RWPE2 (cell line): ENCODE measurements around the gene LIN37.

Source experiments
- ATAC-seq: fragments of 200-7000 bp; cut with Tn5 transposase; 3 replicates; pipeline ENCODE4 v1.9.1; 2021; ENCODE audit warnings: low read depth
- DNase-seq: peaks from one replicate; pipeline ENCODE4 v3.0.0-alpha.2; 2020; ENCODE audit warnings: low spot score
- H3K27ac ChIP-seq: fragments of 450-650 bp; 2 replicates; pipeline ENCODE4 v1.5.1; 2017; ENCODE audit warnings: mild to moderate bottlenecking; ENCODE audit not compliant: poor library complexity, severe bottlenecking
- H3K27me3 ChIP-seq: fragments of 250-450 bp; sonication (Bioruptor Pico); 2 replicates; pipeline ENCODE4 v1.5.1; 2021; ENCODE audit warnings: mild to moderate bottlenecking, moderate library complexity; ENCODE audit not compliant: insufficient read depth, poor library complexity, severe bottlenecking
- H3K36me3 ChIP-seq: fragments of 250-450 bp; sonication (Bioruptor Pico); 2 replicates; pipeline ENCODE4 v1.5.1; 2020; ENCODE audit warnings: low read depth, mild to moderate bottlenecking, moderate library complexity
- H3K4me1 ChIP-seq: fragments of 250-450 bp; sonication (Bioruptor Pico); 2 replicates; pipeline ENCODE4 v1.5.1; 2021; ENCODE audit warnings: mild to moderate bottlenecking, moderate library complexity; ENCODE audit not compliant: insufficient read depth, poor library complexity, severe bottlenecking
- H3K4me3 ChIP-seq: fragments of 250-450 bp; sonication (Bioruptor Pico); 2 replicates; pipeline ENCODE4 v1.5.1; 2021; ENCODE audit warnings: mild to moderate bottlenecking, moderate library complexity; ENCODE audit not compliant: severe bottlenecking
- H3K9me3 ChIP-seq: fragments of 250-450 bp; sonication (Bioruptor Pico); 2 replicates; pipeline ENCODE4 v1.5.1; 2021; ENCODE audit warnings: mild to moderate bottlenecking, moderate library complexity; ENCODE audit not compliant: severe bottlenecking
- CTCF ChIP-seq: fragments of 450-650 bp; IDR thresholded peaks from one replicate; pipeline ENCODE4 v1.5.1; 2017; ENCODE audit warnings: mild to moderate bottlenecking, moderate library complexity; ENCODE audit not compliant: poor library complexity, severe bottlenecking

LIN37 gene

GRCh38 chr19:35787227-35787799 is 38.9 kb downstream of the LIN37 start:
- no peaks in the 10 kb centered on the region for H3K9me3 ChIP-seq
- H3K27me3 ChIP-seq = no peaks in the 10 kb centered on the region
- TF ChIP-seq CTCF = no peak
- ATAC-seq = no peak
- H3K36me3 ChIP-seq = no peaks in the 10 kb centered on the region
- H3K27ac ChIP-seq = no peak overlapping the region
- DNase-seq = no peak
- no peaks in the 10 kb centered on the region for H3K4me1 ChIP-seq
- H3K4me3 ChIP-seq = no peak overlapping the region

- TF ChIP-seq CTCF = no peak
- ATAC-seq = no peak
- no peaks in the 10 kb centered on the region for H3K4me1 ChIP-seq
- H3K4me3 ChIP-seq = no peak overlapping the region
- no peaks in the 10 kb centered on the region for H3K27me3 ChIP-seq
- DNase-seq = no peak
- no peaks in the 10 kb centered on the region for H3K9me3 ChIP-seq
- no peaks in the 10 kb centered on the region for H3K36me3 ChIP-seq
- no peak overlapping the region for H3K27ac ChIP-seq
Measured at GRCh38 chr19:35788205-35788960, 40.0 kb downstream of the LIN37 start.

GRCh38 chr19:35789195-35789977 is 41.0 kb downstream of the LIN37 start:
- Histone ChIP-seq H3K9me3 (no peaks in the 10 kb centered on the region), H3K36me3 (no peaks in the 10 kb centered on the region), H3K27ac (no peak overlapping the region), H3K27me3 (no peaks in the 10 kb centered on the region), H3K4me3 (no peak overlapping the region), H3K4me1 (no peaks in the 10 kb centered on the region)
- no peak for ATAC-seq
- no peak for DNase-seq
- TF ChIP-seq CTCF = no peak

- H3K9me3 ChIP-seq = no peaks in the 10 kb centered on the region
- no peaks in the 10 kb centered on the region for H3K36me3 ChIP-seq
- H3K27me3 ChIP-seq = no peaks in the 10 kb centered on the region
- TF ChIP-seq CTCF = no peak
- ATAC-seq = no peak
- H3K27ac ChIP-seq = no peak overlapping the region
- DNase-seq = no peak
- H3K4me3 ChIP-seq = no peak overlapping the region
- H3K4me1 ChIP-seq = no peaks in the 10 kb centered on the region
Measured at GRCh38 chr19:35789978-35790944, 41.9 kb downstream of the LIN37 start.
